SK-N-SH (cell line): ENCODE results near the gene GKN1. TPM values are rescaled to one million over a fixed set of nuclear protein-coding genes. Genes with fewer than 3 reads are reported as not detected.
A peak's percentile ranks its signal among the peaks of the same experiment; 100 is the strongest.

Experiments used
- CTCF ChIA-PET: fragments of 300-600, 350-600 bp; formaldehyde crosslinking; extraction: SDS; loops from one replicate; lab custom pipeline; 2021; lab: Yijun Ruan, JAX
- POLR2A ChIA-PET: fragments of 350-600 bp; sonication (Branson Sonifier 250); formaldehyde crosslinking; extraction: SDS; loops from one replicate; lab custom pipeline; 2020; ENCODE audit warnings: antibody characterized with exemption, inconsistent platforms; lab: Yijun Ruan, JAX
- DNase-seq: peaks from one replicate; pipeline ENCODE4 v3.0.0; 2012
- H2AFZ ChIP-seq: fragments of 200-600 bp; sonication (generic); 2 replicates; pipeline ENCODE4 v1.8.1; 2016; ENCODE audit warnings: antibody characterized with exemption, mild to moderate bottlenecking, low read depth
- H3F3A ChIP-seq: fragments of 200-600 bp; sonication (generic); replicated peaks from 2 replicates; pipeline ENCODE3; 2016; ENCODE audit warnings: antibody characterized with exemption, mild to moderate bottlenecking; ENCODE audit not compliant: insufficient read depth
- H3K27ac ChIP-seq, 2 experiments: fragments of 200-500 bp in 1 of 2; fragments of 200-600 bp in 1 of 2; sonication (Bioruptor generic) in 1 of 2; sonication (generic), shearing (Covaris generic) in 1 of 2; 2 replicates each; pipeline versions ENCODE4 v1.5.1 to v1.6.1; 2014 to 2016; ENCODE audit warnings: low read depth in 2 of 2, inconsistent platforms in 1 of 2, low read length in 1 of 2, mild to moderate bottlenecking in 1 of 2, mixed read lengths in 1 of 2
- H3K27me3 ChIP-seq: fragments of 200-600 bp; sonication (generic), shearing (Covaris generic); 2 replicates; pipeline ENCODE4 v1.6.1; 2016; ENCODE audit warnings: mixed run types; ENCODE audit not compliant: insufficient read depth
- H3K36me3 ChIP-seq, 2 experiments: fragments of 200-500 bp in 1 of 2; fragments of 200-600 bp in 1 of 2; sonication (Bioruptor generic) in 1 of 2; sonication (generic) in 1 of 2; replicated peaks in 1 of 2; 2 replicates each; pipeline versions ENCODE3 to v1.5.1; 2014 to 2016; ENCODE audit warnings: low read length in 1 of 2, mild to moderate bottlenecking in 1 of 2; ENCODE audit not compliant: insufficient read depth in 2 of 2, control insufficient read depth in 1 of 2
- H3K4me1 ChIP-seq, 2 experiments: fragments of 200-500 bp in 1 of 2; fragments of 200-600 bp in 1 of 2; sonication (Bioruptor generic) in 1 of 2; sonication (generic), shearing (Covaris generic) in 1 of 2; 2 replicates each; pipeline versions ENCODE4 v1.5.1 to v1.6.1; 2014 to 2016; ENCODE audit warnings: low read depth in 1 of 2, low read length in 1 of 2, mixed run types in 1 of 2; ENCODE audit not compliant: insufficient read depth in 2 of 2, control insufficient read depth in 1 of 2
- H3K4me2 ChIP-seq: fragments of 200-600 bp; sonication (generic), shearing (Covaris generic); 2 replicates; pipeline ENCODE4 v1.6.1; 2017; ENCODE audit warnings: mixed run types
- H3K4me3 ChIP-seq, 2 experiments: fragments of 200-500 bp in 1 of 2; fragments of 200-600 bp in 1 of 2; sonication (Bioruptor generic) in 1 of 2; sonication (generic), shearing (Covaris generic) in 1 of 2; 2 replicates each; pipeline versions ENCODE4 v1.5.1 to v1.8.1; 2014 to 2016; ENCODE audit warnings: low read depth in 2 of 2, inconsistent platforms in 1 of 2, low read length in 1 of 2, mild to moderate bottlenecking in 1 of 2, mixed read lengths in 1 of 2, moderate library complexity in 1 of 2
- H3K79me2 ChIP-seq: fragments of 200-600 bp; sonication (generic); 2 replicates; pipeline ENCODE4 v1.8.1; 2017; ENCODE audit warnings: mild to moderate bottlenecking; ENCODE audit not compliant: insufficient read depth
- H3K9ac ChIP-seq: fragments of 200-600 bp; sonication (generic); 2 replicates; pipeline ENCODE4 v1.6.1; 2017; ENCODE audit warnings: mixed run types
- H3K9me2 ChIP-seq: fragments of 200-600 bp; sonication (generic); 2 replicates; pipeline ENCODE4 v1.6.1; 2017; ENCODE audit warnings: mixed run types
- H3K9me3 ChIP-seq: fragments of 200-600 bp; sonication (generic); 2 replicates; pipeline ENCODE4 v1.6.1; 2017; ENCODE audit warnings: mixed run types, mild to moderate bottlenecking, moderate library complexity
- H4K20me1 ChIP-seq: fragments of 200-600 bp; sonication (generic); 2 replicates; pipeline ENCODE4 v1.6.1; 2017; ENCODE audit warnings: mild to moderate bottlenecking, mixed run types; ENCODE audit not compliant: insufficient read depth
- CHD2 ChIP-seq: fragments of 150-350 bp; IDR thresholded peaks from 2 replicates; pipeline ENCODE4 v1.6.1; 2018; ENCODE audit warnings: low read length; ENCODE audit not compliant: partially characterized antibody
- CTCF ChIP-seq: fragments of 200-600 bp; sonication (generic); IDR thresholded peaks from 2 replicates; pipeline ENCODE4 v1.6.1; 2017; ENCODE audit warnings: antibody characterized with exemption, mild to moderate bottlenecking, moderate library complexity
- EZH2phosphoT487 ChIP-seq: fragments of 200-600 bp; sonication (generic); IDR thresholded peaks from 2 replicates; pipeline ENCODE4 v1.6.1; 2017; ENCODE audit warnings: low read depth, mixed run types, mild to moderate bottlenecking, antibody characterized with exemption, moderate library complexity, borderline replicate concordance
- FOXM1 ChIP-seq: IDR thresholded peaks from 2 replicates; pipeline ENCODE4 v1.4.0; 2012; ENCODE audit warnings: low read depth, mild to moderate bottlenecking
- GABPA ChIP-seq: IDR thresholded peaks from 2 replicates; pipeline ENCODE4 v1.4.0; 2012; ENCODE audit warnings: low read depth, mild to moderate bottlenecking
- GATA2 ChIP-seq: sonication (generic); formaldehyde crosslinking; IDR thresholded peaks from 2 replicates; pipeline ENCODE4 v1.5.0; 2020; ENCODE audit warnings: mild to moderate bottlenecking, missing genetic modification reagents
- IRF3 ChIP-seq: fragments of 150-350 bp; IDR thresholded peaks from 2 replicates; pipeline ENCODE4 v1.6.1; 2016; ENCODE audit warnings: mild to moderate bottlenecking, low read depth, low read length
- MAX ChIP-seq: IDR thresholded peaks from 2 replicates; pipeline ENCODE4 v1.4.0; 2012; ENCODE audit warnings: low read depth
- NFIC ChIP-seq: IDR thresholded peaks from 2 replicates; pipeline ENCODE4 v1.4.0; 2012; ENCODE audit warnings: borderline replicate concordance
- POLR2AphosphoS5 ChIP-seq: IDR thresholded peaks from 2 replicates; pipeline ENCODE4 v1.6.1; 2012; ENCODE audit warnings: low read depth, low read length
- RFX5 ChIP-seq: IDR thresholded peaks from 2 replicates; pipeline ENCODE4 v1.6.1; 2012; ENCODE audit warnings: mild to moderate bottlenecking, improper control_type of control experiment, low read length
- RXRA ChIP-seq: IDR thresholded peaks from 2 replicates; pipeline ENCODE4 v1.4.0; 2012; ENCODE audit warnings: low read depth, mild to moderate bottlenecking, borderline replicate concordance
- SIN3A ChIP-seq: IDR thresholded peaks from 2 replicates; pipeline ENCODE4 v1.6.1; 2012; ENCODE audit warnings: low read depth, mild to moderate bottlenecking, low read length, moderate library complexity, borderline replicate concordance
- TAF1 ChIP-seq: IDR thresholded peaks from 2 replicates; pipeline ENCODE4 v1.6.1; 2012; ENCODE audit warnings: low read depth, mild to moderate bottlenecking, low read length, moderate library complexity, borderline replicate concordance
- TCF12 ChIP-seq: IDR thresholded peaks from 2 replicates; pipeline ENCODE4 v1.4.0; 2012
- TEAD4 ChIP-seq: IDR thresholded peaks from 2 replicates; pipeline ENCODE4 v1.4.0; 2012; ENCODE audit warnings: mild to moderate bottlenecking, borderline replicate concordance; ENCODE audit not compliant: insufficient read depth
- WGBS: methylation state at CpG from one replicate; pipeline ENCODE4 v1.1.6; 2017; ENCODE audit warnings: low lambda C conversion rate; 5-methylcytosine and 5-hydroxymethylcytosine counted together
- polyA plus RNA-seq, 3 experiments: library from polyadenylated mRNA; depleted of rRNA; stranded (reverse); fragments of >200 nt; gene quantifications; 2 replicates each; pipeline ENCODE4 v1.2.3, GENCODE V29; 2012

Gene GKN1
- polyA plus RNA-seq, 1 of the 3 experiments (the other 2 are of a cell fraction): not detected

- Histone ChIP-seq H3K4me1 (peaks cover 17 to 34% of the 10 kb centered on the region in 2 experiments), H2AFZ (peak within 1 kb of the TSS; percentile 94), H3K4me3 (peak within 1 kb of the TSS; percentile 85 to 98), H3K9me3 (no peaks in the 10 kb centered on the region), H4K20me1 (peaks cover 29% of the 10 kb centered on the region)
- TF ChIP-seq CTCF (0 out of 2 replicates have a peak, but pooled peaks have one; percentile 1), TAF1 (peak; percentile 71; the same call in 1 of the 2 replicates), IRF3 (no peak), GABPA (peak; percentile 87), TEAD4 (no peak), POLR2AphosphoS5 (peak; percentile 88), MAX (0 out of 2 replicates have a peak, but pooled peaks have one; percentile 18), SIN3A (0 out of 2 replicates have a peak, but pooled peaks have one; percentile 8), GATA2 (0 out of 2 replicates have a peak, but pooled peaks have one; percentile 21), TCF12 (0 out of 2 replicates have a peak, but pooled peaks have one; percentile 3), CHD2 (no peak), FOXM1 (no peak), RFX5 (no peak), NFIC (no peak), RXRA (0 out of 2 replicates have a peak, but pooled peaks have one; percentile 16), EZH2phosphoT487 (no peak)
- TF ChIP-seq, all 33 proteins: peak for 9
- H3K36me3 ChIP-seq: peaks cover 3 to 24% of the 10 kb centered on the region in 2 experiments
- peaks cover 15% of the 10 kb centered on the region for H3F3A ChIP-seq
- peaks cover 53% of the 10 kb centered on the region for H3K79me2 ChIP-seq
- H3K9ac ChIP-seq: peak within 1 kb of the TSS; percentile 98
- CTCF ChIA-PET: interaction anchor here (0.5 to 6.3 kb wide), 30 partner anchors 11 to 550 kb away, joined by 3 to 107 read pairs (median 4); no protein-coding TSS in a partner anchor
- H3K27me3 ChIP-seq: no peaks in the 10 kb centered on the region
- H3K4me2 ChIP-seq: peak within 1 kb of the TSS; percentile 82
- WGBS: 2% methylated on average over 56 of the region's 63 CpGs
- H3K9me2 ChIP-seq: no peaks in the 10 kb centered on the region
- POLR2A ChIA-PET: interaction anchor here (1.0 kb wide), 1 partner anchor 293 kb away, joined by 4 read pairs; no protein-coding TSS in a partner anchor
- peak; percentile 87 for DNase-seq
- H3K27ac ChIP-seq: peak within 1 kb of the TSS; percentile 89 to 92
These were observed 38.9 kb downstream of the GKN1 start, which contains the start of gene ANTXR1 for GRCh38 chr2:69013142-69013839. TSS of gene ANTXR1 (plus strand) at chr2:69013179. CDS start at chr2:69013500, 321 bp downstream.
